HEK293 (cell line): ENCODE measurements around the gene NCCRP1.

ENCODE experiments used
- CTCF ChIP-seq: fragments of 450-650 bp; formaldehyde crosslinking; IDR thresholded peaks from 2 replicates; pipeline ENCODE4 v1.5.1; 2016; ENCODE audit warnings: missing biosample characterization, missing genetic modification characterization
- MYNN ChIP-seq: fragments of 450-650 bp; formaldehyde crosslinking; IDR thresholded peaks from 2 replicates; pipeline ENCODE4 v1.5.1; 2016; ENCODE audit warnings: missing biosample characterization, missing genetic modification characterization, borderline replicate concordance
- PRDM10 ChIP-seq: fragments of 450-650 bp; formaldehyde crosslinking; IDR thresholded peaks from 2 replicates; pipeline ENCODE4 v1.5.1; 2016; ENCODE audit warnings: missing biosample characterization, missing genetic modification characterization
- PRDM4 ChIP-seq: fragments of 450-650 bp; formaldehyde crosslinking; IDR thresholded peaks from 2 replicates; pipeline ENCODE4 v1.5.1; 2017; ENCODE audit warnings: missing biosample characterization, missing genetic modification characterization
- TCF7L2 ChIP-seq: IDR thresholded peaks from 2 replicates; pipeline ENCODE4 v1.6.1; 2011; ENCODE audit warnings: low read depth, mild to moderate bottlenecking, inconsistent platforms, low read length, moderate library complexity, borderline replicate concordance
- TSHZ1 ChIP-seq: fragments of 450-650 bp; formaldehyde crosslinking; IDR thresholded peaks from 2 replicates; pipeline ENCODE4 v1.5.1; 2016; ENCODE audit warnings: missing biosample characterization, missing genetic modification characterization, borderline replicate concordance
- ZNF423 ChIP-seq: fragments of 450-650 bp; formaldehyde crosslinking; IDR thresholded peaks from 2 replicates; pipeline ENCODE4 v1.5.1; 2016; ENCODE audit warnings: missing biosample characterization, missing genetic modification characterization

GRCh38 chr19:39240421-39240820 is 43.7 kb downstream of the NCCRP1 start:
- TF ChIP-seq PRDM4 (tag by site-specific recombination) = no peak
- TF ChIP-seq CTCF (tag by site-specific recombination) = no peak
- TF ChIP-seq TCF7L2 = no peak
- TF ChIP-seq MYNN (tag by site-specific recombination) = no peak
- no peak for TF ChIP-seq PRDM10 (tag by site-specific recombination)
- no peak for TF ChIP-seq TSHZ1 (tag by site-specific recombination)
- no peak for TF ChIP-seq ZNF423
